GM06990 (cell line): Measurements from ENCODE around the gene TSPAN13.

Source experiments
- DNase-seq: peaks from one replicate; pipeline ENCODE4 v3.0.0-alpha.2; 2011; ENCODE audit not compliant: insufficient read length; ENCODE audit errors: extremely low read depth
- H3K27me3 ChIP-seq: replicated peaks from 2 replicates; pipeline ENCODE4 v1.6.0; 2011; ENCODE audit warnings: low read length; ENCODE audit not compliant: control insufficient read depth, insufficient read depth
- H3K36me3 ChIP-seq: 2 replicates; pipeline ENCODE4 v1.5.1; 2011; ENCODE audit warnings: low read length; ENCODE audit not compliant: control insufficient read depth, insufficient read depth
- H3K4me3 ChIP-seq: replicated peaks from 2 replicates; pipeline ENCODE4 v1.5.1; 2011; ENCODE audit warnings: low read depth, mild to moderate bottlenecking, control low read depth, low read length
- TF ChIP-seq, protein P1 (sequence below): IDR thresholded peaks from 2 replicates; pipeline ENCODE4 v1.5.1; 2011; ENCODE audit warnings: low read length, control low read depth, mild to moderate bottlenecking, inconsistent platforms; ENCODE audit not compliant: insufficient read depth, poor library complexity, severe bottlenecking

The TSPAN13 gene

DNA sequence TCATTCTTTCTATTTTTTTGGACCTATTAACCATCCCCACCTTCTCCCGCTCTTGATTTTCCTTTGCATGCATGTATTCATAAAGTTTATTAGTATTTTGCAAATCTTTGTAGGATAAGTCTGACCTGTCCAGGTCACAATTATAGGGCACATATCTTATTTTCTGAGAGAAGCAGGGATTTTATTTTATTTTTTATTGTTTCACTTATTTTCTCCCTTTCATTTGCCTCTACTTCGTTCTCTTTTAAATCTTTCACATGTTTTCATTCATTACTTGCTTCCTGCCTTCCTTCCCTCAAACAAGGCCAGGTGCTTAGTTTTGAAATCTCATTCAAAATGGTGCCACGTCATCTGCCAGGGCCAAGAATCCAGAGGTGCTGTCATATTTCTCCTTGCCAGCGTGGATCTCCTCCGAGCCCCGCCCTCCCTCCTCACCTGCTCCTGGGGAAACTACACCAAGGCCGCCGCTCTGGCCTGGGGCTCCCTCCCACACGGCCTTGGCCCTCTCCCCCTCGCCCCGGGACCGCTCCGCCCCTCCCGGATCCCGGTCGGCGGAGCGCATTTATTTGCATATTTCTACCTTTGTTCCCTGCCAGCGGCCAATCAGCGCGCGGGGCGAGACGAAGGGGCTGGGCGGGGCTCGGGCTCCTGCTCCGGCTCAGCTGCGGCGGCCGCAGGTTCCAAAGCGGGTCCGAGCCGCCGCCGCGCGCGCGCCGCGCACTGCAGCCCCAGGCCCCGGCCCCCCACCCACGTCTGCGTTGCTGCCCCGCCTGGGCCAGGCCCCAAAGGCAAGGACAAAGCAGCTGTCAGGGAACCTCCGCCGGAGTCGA, at the start of gene TSPAN13:
Gene TSPAN13, plus strand, starts transcription at position 654 of the 830 bp plus-strand sequence. CDS start 213 bp downstream, outside the sequence.
- peak within 1 kb of the TSS; percentile 33 for H3K4me3 ChIP-seq
- peak; percentile 21 for DNase-seq
- no peaks in the 10 kb centered on the region for H3K27me3 ChIP-seq
- H3K36me3 ChIP-seq, result no peaks in the 10 kb centered on the region
- TF ChIP-seq, protein P1, sequence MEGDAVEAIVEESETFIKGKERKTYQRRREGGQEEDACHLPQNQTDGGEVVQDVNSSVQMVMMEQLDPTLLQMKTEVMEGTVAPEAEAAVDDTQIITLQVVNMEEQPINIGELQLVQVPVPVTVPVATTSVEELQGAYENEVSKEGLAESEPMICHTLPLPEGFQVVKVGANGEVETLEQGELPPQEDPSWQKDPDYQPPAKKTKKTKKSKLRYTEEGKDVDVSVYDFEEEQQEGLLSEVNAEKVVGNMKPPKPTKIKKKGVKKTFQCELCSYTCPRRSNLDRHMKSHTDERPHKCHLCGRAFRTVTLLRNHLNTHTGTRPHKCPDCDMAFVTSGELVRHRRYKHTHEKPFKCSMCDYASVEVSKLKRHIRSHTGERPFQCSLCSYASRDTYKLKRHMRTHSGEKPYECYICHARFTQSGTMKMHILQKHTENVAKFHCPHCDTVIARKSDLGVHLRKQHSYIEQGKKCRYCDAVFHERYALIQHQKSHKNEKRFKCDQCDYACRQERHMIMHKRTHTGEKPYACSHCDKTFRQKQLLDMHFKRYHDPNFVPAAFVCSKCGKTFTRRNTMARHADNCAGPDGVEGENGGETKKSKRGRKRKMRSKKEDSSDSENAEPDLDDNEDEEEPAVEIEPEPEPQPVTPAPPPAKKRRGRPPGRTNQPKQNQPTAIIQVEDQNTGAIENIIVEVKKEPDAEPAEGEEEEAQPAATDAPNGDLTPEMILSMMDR, result no peak

DNA sequence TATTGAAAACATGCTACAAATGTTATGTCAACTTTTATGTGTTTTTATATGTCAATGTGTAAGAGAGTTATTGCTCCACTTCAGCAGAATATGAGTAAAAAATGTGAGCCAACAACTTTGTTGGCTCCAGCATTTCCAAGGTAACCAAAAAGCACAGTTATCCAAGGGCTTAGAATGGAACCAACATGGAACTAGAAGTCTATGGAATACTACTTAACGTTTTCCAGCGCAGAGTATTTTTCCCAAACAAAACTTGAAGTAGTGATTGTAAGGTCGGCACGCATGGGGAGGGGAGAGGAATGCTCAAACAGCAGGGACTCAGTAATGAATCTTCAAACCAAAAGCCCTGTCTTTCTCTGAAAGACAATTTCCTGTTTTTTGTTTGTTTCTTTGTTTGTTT, 45.0 kb upstream of the TSPAN13 start:
- Histone ChIP-seq H3K36me3 (no peaks in the 10 kb centered on the region), H3K4me3 (no peak overlapping the region), H3K27me3 (no peaks in the 10 kb centered on the region; the same call in 1 of the 2 replicates)
- TF ChIP-seq, protein P1, result no peak
- DNase-seq, result no peak

DNA sequence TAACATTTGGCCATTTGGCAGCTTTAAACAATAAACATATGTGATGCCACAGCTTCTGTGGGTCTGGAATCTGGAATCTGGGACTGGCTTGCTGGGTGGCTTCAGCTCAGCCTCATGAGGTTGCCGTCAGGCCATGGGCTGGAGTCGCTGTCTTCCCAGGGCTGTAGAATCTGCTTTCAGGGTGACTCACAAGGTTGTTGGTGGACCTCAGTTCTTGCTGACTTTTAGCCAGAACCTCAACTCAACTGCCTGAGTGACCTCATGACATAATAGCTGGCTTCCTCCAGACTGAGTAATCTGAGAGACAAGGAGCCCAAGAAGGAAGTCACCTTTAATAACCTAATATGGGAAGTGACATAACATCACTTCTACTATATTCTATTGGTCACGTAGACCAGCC, 44.6 kb upstream of the TSPAN13 start:
- no peaks in the 10 kb centered on the region for H3K36me3 ChIP-seq
- TF ChIP-seq, protein P1, result no peak

DNA sequence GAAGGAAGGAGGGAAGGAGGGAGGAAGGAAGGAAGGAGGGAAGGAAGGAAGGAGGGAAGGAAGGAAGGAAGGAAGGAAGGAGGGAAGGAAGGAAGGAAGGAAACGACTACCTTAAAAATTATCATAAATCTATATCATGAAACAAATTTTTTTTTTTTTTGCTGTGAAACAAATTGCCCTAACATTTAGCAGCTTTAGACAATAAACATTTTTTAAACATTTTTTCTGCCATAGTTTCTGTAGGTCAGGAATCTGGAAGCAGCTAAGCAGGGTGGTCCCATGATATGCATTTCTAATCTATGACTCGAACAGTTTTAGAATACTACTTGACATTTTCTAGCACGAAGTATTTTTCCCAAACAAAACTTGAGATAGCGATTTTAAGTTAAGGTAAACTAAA, 42.9 kb upstream of the TSPAN13 start:
- no peaks in the 10 kb centered on the region for H3K36me3 ChIP-seq
- H3K4me3 ChIP-seq, result no peak overlapping the region
- TF ChIP-seq, protein P1, result no peak
- DNase-seq, result no peak
- H3K27me3 ChIP-seq, result no peaks in the 10 kb centered on the region; the same call in 1 of the 2 replicates

More for the DNA sequence above, 44.6 kb upstream of the TSPAN13 start:
- no peaks in the 10 kb centered on the region; the same call in 1 of the 2 replicates for H3K27me3 ChIP-seq
- no peak for DNase-seq
- no peak overlapping the region for H3K4me3 ChIP-seq

DNA sequence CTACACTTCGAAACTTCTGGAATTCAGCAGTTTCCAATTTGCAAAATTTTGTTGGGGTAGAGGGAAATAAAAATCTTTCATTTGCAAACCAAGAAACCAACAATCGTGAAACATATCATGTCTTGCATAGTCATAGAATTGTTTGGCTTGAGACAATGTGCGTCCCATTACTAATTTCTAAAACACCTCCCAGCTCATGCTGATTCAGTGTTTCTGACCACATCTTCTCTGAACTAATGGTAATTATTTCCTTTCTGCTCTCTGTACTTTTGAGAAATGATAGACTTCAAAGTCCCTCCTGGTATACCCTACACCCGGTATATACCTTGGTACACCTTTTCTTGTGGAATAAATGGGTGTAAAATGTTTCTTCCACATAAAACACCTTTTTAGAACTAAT, 41.8 kb upstream of the TSPAN13 start:
- TF ChIP-seq, protein P1, result no peak

More for the DNA sequence above, 41.8 kb upstream of the TSPAN13 start:
- Histone ChIP-seq H3K4me3 (no peak overlapping the region), H3K27me3 (no peaks in the 10 kb centered on the region; the same call in 1 of the 2 replicates), H3K36me3 (no peaks in the 10 kb centered on the region)
- DNase-seq, result no peak
